H54 (cell line): Measurements from ENCODE around the gene QPRT.
"Not testable (repeated sequence)": the region's sequence is repeated elsewhere in the genome, so short reads cannot be mapped to it uniquely, and the experiment has no call there.

Source experiments
- DNase-seq: peaks from one replicate; pipeline ENCODE4 v3.0.0; 2011; ENCODE audit warnings: low spot score, mixed read lengths; ENCODE audit not compliant: insufficient read length
- FAIRE-seq: peaks from 3 replicates; lab custom pipeline; 2011; peaks lifted over from hg19 to GRCh38; lab: Jason Lieb, UNC
- POLR2A ChIP-seq: IDR thresholded peaks from 2 replicates; pipeline ENCODE4 v1.6.1; 2011; ENCODE audit warnings: low read depth, mild to moderate bottlenecking, low read length

Gene QPRT

DNA sequence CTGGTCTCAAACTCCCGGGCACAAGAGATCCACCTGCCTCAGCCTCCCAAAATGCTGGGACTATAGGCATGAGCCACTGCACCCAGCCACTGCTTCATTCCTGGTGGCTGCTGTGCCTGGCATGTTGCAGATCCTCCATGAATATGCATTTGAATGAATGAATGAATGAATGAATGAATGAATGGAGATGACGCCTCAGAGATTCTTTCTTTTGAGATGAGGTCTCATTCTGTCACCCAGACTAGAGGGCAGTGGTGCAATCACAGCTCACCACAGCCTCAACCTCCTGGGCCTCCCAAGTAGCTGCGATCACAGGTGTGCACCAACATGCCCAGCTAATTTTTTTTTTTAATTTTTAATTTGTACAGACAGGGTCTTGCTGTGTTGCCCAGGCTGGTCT lies 10.7 kb upstream of the QPRT start:
- no peak for TF ChIP-seq POLR2A
- no peak for FAIRE-seq
- DNase-seq: no peak

DNA sequence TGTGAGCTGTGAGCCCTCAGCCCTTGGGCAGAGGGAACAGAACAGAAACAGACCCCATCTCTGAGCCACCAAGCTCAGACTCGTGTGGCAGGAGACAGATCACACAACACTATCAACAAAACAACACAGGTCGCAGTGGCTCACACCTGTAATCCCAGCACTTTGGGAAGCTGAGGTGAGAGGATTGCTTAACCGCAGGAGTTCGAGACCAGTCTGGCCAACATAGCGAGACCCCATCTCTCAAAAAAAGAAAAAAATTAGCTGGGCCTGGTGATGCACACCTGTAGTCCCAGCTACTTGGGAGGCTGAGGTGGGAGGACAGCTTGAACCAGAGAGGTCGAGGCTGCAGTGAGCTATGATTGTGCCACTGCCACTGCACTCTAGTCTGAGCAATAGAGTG lies 5.5 kb upstream of the QPRT start:
- FAIRE-seq: no peak
- DNase-seq: no peak
- TF ChIP-seq POLR2A: no peak

DNA sequence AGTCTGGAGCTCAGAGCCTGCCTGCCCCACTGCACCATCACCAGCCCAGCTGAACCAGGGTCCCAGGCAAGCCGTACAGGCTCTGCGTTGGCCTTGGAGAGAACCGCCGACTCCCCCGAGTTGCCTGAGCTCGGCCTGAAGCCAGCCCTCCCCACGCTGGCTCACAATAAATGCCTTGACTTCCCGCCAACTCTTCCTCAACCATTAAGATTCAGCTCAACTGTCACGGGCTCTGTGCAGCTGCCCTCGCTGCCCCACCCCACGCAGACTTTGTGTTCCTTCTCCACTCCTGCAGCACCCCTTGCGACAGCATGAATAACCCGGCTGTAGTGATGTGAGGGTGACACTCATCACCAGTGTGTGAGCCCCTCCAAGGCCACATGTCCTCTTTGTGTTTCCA lies 4.8 kb upstream of the QPRT start:
- DNase-seq: no peak
- no peak for TF ChIP-seq POLR2A
- no peak for FAIRE-seq

DNA sequence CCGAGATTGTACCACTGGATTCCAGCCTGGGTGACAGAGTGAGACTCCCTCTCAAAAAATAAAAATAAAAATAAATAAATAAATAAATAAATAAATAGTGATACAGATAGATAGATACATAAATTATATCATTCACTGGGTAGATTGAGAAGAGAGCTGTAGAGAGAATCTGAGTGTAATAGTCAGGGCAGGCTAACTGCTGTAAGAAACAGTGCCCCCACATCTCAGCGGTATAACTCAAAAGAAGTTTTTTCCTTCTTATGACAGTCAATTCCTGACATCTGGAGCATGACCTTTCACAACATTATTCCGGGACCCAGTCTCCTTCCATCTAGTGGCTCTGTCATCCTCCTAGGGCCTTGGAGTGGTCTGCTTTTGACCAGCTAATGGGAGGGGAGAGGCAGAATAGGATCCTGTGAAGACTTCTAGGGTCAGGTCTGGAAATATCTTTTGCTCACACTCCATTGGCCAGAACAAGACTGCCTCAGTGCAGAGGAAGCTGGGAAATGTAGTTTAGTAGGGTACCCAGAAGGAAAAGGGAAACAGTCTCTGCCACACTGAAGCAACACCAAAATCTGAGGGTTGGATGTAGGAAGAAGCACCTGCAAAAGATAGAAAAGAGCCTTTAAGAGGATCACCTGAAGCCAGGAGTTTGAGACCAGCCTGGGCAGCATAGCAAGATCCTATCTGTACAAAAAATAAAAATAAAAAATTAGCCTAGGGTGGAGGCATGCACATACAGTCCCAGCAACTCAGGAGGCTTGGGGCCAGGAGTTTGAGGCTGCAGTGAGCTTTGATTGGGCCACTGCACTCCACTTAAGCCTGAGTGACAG lies 3.0 kb upstream of the QPRT start:
- DNase-seq (peak; percentile 50), FAIRE-seq (no peak)
- no peak for TF ChIP-seq POLR2A

DNA sequence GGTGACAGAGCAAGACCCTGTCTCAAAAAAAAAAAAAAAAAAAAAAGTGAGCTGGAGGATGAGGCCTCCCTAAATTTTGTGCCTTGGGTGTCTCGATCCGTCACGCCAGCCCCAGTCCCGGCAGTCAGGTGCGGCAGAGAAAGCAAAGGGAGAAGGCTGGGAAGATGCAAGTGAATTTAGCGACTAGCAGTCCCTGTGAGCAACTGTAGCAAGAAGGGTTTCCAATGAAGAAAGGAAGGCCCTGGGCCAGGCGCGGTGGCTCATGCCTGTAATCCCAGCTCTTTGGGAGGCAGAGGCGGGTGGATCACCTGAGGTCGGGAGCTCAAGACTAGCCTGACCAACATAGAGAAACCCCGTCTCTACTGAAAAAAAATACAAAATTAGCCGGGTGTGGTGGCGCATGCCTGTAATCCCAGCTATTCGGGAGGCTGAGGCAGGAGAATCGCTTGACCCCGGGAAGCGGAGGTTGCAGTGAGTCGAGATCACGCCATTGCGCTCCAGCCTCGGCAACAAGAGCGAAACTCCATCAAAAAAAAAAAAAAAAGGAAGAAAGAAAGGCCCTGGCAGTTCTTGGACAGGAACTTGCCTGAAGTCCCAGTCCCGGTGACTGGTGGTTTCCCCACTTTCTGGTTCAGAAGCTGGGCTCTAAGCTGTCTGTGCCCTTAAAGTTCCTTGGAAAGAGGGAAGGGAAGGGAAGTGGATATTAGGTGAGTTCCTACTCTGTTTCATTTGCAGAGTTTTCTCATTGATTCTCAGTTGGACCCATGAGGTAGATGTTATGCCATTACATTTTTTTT lies 1.8 kb upstream of the QPRT start:
- no peak for FAIRE-seq
- no peak for TF ChIP-seq POLR2A
- no peak for DNase-seq

DNA sequence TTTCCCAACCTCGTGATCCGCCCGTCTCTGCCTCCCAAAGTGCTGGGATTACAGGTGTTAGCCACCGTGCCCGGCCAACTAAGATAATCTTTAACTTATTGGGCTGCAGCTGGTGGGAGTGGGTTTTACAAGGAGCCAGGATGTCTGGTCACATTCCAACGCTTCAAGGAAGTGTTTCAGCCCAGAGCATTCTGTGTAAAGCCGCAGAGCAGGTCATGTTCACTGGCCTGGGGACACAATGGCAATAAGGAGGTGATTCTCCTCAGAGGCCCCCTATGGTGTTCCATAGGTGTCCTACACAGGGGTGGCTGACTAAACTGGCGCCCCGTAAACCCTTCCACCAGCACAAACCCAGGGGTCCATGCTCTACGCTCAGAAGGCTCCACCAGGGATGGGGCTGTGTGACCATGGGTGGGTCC lies 1.2 kb downstream of the QPRT start:
- FAIRE-seq (no peak), DNase-seq (no peak)
- TF ChIP-seq POLR2A: no peak

DNA sequence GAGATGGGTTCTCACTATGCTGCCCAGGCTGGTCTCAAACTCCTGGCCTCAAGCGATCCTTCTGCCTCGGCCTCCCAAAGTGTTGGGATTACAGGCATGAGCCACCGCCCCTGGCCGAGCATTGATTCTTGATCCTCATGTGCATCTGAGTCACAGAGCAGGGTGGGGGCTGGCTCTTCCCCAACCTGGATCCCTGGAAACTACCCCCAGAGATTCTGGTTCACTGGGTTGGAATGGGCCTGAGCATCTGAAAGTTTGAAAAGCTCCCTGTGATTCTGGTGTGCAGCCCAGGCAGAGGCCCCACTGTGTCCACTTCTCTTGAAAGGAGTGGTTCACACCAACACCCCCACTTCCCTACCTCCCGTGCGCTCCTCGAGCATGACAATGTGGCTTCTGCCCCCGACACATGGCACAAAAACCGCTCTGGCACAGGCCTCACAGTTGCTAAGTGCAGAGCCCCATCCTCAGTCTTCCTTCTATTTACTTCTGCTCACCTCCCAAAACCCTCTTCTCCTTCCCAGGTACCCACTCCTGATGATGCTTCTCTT lies 4.6 kb downstream of the QPRT start:
- no peak for TF ChIP-seq POLR2A
- FAIRE-seq (no peak), DNase-seq (no peak)

DNA sequence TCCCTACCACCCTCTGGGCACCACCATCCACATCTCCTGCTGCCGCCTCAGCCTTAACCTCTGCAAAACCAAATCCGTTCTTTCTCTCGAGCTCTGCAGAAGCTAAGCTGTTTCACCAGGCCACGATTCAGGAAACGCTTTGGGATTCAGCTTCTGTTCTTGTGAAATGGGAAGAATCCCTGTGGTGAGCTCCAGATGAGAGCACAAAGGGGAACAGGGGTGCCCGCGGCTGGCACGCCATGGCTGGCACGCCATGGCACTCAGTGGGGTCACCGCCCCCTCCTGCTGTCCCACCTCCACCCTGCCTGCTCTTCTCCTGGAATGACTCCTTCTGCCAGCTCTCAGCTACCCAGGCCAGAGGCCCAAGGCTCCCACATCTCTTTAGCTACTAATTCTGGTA lies 5.7 kb downstream of the QPRT start:
- TF ChIP-seq POLR2A: no peak
- DNase-seq (no peak), FAIRE-seq (no peak)

DNA sequence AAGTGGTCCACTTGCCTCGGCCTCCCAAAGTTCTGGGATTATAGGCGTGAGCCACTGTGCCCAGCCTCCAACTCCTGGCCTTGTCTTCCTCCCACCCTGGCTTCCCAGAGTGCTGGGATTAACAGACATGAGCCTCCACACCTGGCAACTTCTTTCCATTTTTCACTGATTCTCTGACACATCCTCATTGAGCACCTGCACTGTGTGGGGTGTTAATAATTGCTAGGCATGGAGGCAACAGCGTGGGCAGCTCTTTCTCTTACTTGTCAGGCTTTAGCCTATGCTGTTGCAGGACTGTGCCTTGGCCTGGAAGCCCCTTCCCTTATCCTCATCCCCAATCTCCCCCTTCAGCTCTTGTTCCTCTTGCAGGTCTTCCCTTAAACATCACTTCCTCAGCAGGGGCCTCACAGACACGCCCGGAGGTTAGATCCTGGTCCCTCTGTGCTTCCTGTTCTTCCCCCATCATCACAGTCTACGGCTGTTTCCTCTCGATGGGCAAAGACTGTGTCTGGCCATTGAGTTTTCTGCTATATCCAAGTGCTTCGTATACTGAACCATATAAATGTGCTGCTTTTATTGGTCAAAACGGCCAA lies 7.9 kb downstream of the QPRT start:
- FAIRE-seq (no peak), DNase-seq (no peak)
- no peak for TF ChIP-seq POLR2A

DNA sequence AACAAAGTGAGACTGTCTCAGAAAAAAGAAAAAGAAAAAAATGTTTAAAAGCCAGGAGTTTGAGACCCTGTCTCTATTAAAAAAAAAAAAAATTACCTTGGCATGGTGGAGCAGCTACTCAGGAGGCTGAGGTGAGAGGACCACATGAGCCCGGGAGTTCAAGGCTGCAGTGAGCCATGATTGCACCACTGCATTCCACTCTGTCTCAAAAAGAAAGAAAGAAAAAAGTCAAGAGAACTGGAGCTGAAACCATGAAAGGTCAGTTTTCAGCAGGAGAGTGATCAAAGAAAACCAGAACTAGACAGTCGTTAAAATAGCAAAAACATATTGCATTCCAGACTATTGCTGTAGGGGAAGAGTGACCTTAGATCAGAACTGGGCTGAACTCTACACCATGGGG lies 8.8 kb downstream of the QPRT start:
- FAIRE-seq (no peak), DNase-seq (no peak)
- TF ChIP-seq POLR2A: no peak

DNA sequence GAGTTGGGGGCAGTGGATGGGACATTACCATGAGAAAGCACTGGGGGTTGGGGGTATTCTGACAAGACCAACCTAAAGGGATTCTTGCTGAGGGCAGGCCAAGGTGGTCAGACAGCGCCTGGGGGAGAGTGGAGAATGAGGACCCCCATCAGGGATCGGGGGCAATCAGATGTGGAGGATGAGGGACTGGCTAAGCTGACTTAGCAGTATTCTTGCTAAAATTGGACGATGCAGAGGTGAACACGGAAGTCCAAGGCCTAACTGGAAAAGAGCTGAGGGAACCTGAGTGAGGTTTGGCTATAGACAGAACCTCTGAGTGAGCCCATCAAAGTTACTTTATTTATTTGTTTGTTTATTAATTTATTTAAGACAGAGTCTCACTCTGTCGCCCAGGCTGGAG lies 9.2 kb downstream of the QPRT start:
- no peak for DNase-seq
- FAIRE-seq: no peak
- no peak for TF ChIP-seq POLR2A

DNA sequence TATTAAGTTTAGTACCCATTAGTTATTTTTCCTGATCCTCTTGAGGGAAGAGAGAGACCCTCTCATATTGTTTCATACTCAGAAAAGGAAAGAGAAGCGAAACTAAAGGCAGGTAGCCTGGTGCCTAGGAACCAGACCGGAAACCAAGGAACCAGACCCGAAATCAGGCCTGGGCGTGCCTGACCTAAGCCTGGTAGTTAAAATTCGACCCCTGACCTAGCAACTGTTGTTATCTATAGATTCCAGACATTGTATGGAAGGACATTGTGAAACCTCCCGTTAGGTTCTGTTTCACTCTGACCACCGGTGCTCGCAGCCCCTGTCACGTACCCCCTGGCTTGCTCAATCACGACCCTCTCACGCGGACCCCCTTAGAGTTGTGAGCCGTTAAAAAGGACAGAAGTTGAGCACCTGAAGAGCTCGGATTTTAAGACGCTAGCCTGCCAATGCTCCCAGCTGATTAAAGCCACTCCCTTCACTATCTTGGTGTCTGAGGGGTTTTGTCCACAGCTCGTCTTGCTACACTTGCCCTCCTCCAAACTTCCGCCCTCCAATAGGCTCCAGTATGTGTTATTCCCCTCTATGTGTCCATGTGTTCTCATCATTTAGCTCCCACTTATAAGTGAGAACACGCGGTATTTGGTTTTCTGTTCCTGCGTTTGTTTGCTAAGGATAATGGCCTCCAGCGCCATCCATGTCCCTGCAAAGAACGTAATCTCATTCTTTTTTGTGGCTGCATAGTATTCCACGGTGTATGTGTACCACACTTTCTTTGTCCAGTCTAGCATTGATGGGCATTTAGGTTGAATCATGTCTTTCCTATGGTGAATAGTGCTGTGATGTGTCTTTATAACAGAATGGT lies 10.7 kb downstream of the QPRT start:
- not testable (repeated sequence) for FAIRE-seq, DNase-seq

DNA sequence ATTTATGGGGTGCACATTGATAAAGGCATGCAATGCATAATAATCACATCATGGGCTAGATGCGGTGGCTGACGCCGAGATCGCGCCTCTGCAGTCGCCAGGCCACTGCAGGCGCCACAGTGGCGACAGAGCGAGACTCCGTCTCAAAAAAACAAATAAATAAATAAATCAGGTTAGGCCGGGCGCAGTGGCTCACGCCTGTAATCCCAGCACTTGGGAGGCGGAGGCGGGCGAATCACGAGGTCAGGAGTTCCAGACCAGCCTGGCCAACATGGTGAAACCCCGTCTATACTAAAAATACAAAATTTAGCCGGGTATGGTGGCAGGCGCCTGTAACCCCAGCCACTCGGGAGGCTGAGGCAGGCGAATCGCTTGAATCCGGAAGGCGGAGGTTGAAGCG lies 13.6 kb downstream of the QPRT start:
- not testable (repeated sequence) for DNase-seq, FAIRE-seq
